Mucosa of descending colon (tissue), 3 donors: ENCODE data around the gene PAXIP1. TPM values are rescaled to one million over a fixed set of nuclear protein-coding genes. Genes with fewer than 3 reads are reported as not detected.

Experiments
- ATAC-seq: fragments of 200-7000 bp; cut with Tn5 transposase; one replicate; pipeline ENCODE4 v1.9.1; 2020; ENCODE audit warnings: mild to moderate bottlenecking, moderate library complexity
- DNase-seq, 3 donors: peaks; one replicate each; pipeline ENCODE4 v3.0.0-alpha.2; 2020
- H3K36me3 ChIP-seq: fragments of 200-600 bp; one replicate; pipeline ENCODE4 v1.8.0; 2021; ENCODE audit warnings: low read depth, mild to moderate bottlenecking
- H3K4me1 ChIP-seq: fragments of 200-600 bp; one replicate; pipeline ENCODE4 v1.8.0; 2021; ENCODE audit warnings: low read depth, mild to moderate bottlenecking
- H3K4me3 ChIP-seq: fragments of 200-600 bp; one replicate; pipeline ENCODE4 v1.8.0; 2021; ENCODE audit warnings: mild to moderate bottlenecking
- H3K9me3 ChIP-seq: fragments of 200-600 bp; one replicate; pipeline ENCODE4 v1.8.0; 2021; ENCODE audit warnings: mild to moderate bottlenecking
- intact Hi-C, 2 donors: fragments of 100-400 bp; cut with DNase I in 1 of 2; cut with micrococcal nuclease in 1 of 2; formaldehyde crosslinking; loops; one replicate each; pipeline versions ENCODE4 v1.11.0 to v1.11.1; 2022; cut with DNase I, micrococcal nuclease
- total RNA-seq, 3 donors: library from RNA; stranded (reverse); fragmentation: NEBNext Ultra II Directional in 2 of 3; extraction: Animal tissue kit (Norgen Biotek cat#: 25700) in 2 of 3; gene quantifications; one replicate each; pipeline versions ENCODE4 v1.2.1 to v1.2.4, GENCODE V29; 2021 to 2023
- TF ChIP-seq, protein P1 (sequence below): fragments of 200-600 bp; IDR thresholded peaks from one replicate; pipeline ENCODE4 v1.8.0; 2022; ENCODE audit warnings: antibody characterized with exemption, mild to moderate bottlenecking
- donor health status: DM: no; HTN: no; CAD: no; lungs with moderate emphysema.
- donor health status: DM: no; HTN: no; CAD: no.
- donor health status: DM: no; HTN: yes; CAD: no.

The PAXIP1 gene
- total RNA-seq, 3 donors from 2014 or later, result 11.2 to 15.9 (median 11.5) TPM

DNA sequence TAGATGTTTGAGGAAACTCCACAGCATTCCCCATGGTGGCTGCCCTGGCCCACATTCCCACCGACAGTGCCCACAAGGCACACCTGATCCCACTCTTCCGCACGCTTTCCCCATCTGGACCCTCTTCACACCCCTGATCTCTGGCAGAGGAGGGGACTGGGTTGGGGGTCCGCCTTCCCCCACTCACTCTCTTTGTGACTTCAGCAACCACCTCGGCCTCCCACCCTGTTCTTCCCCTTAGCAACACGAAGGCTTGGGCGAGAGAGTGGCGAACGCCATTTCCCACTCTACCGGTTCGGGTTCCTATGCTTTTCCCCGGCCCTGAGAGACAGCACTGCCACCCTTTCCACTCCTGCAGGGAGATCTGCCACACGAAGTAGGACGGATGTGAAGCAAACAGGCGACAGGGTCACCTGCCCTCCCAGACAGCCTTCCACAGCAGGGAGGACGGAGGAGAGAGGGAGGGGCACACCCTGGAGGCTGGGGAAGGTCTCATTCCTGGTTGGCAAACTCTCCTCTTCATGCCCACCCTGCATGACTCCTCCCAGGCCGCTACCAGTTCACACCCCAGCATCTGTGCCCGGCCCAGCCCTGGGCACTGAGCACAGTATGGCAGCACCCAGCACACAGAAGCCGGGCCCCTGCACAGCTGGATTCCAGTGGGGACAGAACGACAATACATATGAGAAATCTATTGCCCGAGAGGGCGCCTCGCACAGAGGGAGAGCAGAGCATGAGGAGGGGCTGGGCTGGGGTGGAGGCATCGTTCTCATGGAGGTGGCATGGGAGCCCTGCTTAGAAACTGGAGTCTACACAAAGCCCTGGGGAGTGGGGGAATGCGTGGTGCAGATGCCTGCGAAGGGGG lies 93.5 kb downstream of the PAXIP1 start:
- ATAC-seq (no peak), DNase-seq (no peak)
- peaks cover 7% of the 10 kb centered on the region for H3K4me1 ChIP-seq
- TF ChIP-seq, protein P1, sequence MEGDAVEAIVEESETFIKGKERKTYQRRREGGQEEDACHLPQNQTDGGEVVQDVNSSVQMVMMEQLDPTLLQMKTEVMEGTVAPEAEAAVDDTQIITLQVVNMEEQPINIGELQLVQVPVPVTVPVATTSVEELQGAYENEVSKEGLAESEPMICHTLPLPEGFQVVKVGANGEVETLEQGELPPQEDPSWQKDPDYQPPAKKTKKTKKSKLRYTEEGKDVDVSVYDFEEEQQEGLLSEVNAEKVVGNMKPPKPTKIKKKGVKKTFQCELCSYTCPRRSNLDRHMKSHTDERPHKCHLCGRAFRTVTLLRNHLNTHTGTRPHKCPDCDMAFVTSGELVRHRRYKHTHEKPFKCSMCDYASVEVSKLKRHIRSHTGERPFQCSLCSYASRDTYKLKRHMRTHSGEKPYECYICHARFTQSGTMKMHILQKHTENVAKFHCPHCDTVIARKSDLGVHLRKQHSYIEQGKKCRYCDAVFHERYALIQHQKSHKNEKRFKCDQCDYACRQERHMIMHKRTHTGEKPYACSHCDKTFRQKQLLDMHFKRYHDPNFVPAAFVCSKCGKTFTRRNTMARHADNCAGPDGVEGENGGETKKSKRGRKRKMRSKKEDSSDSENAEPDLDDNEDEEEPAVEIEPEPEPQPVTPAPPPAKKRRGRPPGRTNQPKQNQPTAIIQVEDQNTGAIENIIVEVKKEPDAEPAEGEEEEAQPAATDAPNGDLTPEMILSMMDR, result no peak
- intact Hi-C loops, result no loop called here
- no peaks in the 10 kb centered on the region for H3K36me3 ChIP-seq
- H3K4me3 ChIP-seq, result no peak overlapping the region
- peaks cover 10% of the 10 kb centered on the region for H3K9me3 ChIP-seq

DNA sequence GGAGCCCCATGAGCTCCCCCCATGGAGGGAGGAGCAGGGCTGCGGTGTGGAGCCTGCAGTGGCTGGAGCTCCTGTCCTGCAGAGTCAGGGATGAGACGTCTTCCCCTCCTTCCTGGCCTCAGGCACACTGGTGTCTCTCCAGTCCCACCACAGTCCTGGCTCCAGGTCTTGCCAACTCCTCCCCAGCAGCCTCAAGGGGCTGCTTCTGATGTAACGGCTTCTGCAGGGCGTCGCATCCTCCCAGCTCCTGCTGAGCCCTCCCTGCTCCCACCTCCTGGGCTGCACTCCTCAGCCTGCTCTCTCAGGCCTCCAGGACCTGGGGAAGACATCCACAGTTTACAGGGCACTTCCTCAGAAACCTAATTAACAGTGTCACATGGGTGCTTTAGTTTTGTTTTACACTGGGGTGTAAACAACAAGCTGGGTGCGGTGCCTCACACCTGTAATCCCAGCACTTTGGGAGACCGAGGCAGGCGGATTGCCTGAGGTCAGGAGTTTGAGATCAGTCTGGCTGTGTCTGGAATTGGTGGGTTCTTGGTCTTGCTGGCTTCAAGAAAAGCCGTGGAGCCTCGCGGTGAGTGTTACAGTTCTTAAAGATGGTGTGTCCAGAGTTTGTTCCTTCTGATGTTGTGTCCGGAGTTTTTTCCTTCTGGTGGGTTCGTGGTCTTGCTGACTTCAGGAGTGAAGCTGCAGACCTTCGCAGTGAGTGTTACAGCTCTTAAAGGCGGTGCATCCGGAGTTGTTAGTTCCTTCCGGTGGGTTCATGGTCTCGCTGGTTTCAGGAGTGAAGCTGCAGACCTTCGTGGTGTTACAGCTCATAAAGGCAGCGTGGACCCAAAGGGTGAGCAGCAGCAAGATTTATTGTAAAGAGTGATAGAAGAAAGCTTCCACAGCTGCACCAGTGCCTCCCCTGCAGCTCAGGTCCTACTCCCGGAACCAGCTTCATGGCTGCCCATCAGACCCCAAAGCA lies 95.0 kb downstream of the PAXIP1 start:
- peaks cover 10% of the 10 kb centered on the region for H3K9me3 ChIP-seq
- TF ChIP-seq, protein P1, result no peak
- ATAC-seq (no peak), DNase-seq (no peak)
- H3K36me3 ChIP-seq, result no peaks in the 10 kb centered on the region
- H3K4me3 ChIP-seq, result no peak overlapping the region
- H3K4me1 ChIP-seq, result no peaks in the 10 kb centered on the region
- intact Hi-C loops, result no loop called here

DNA sequence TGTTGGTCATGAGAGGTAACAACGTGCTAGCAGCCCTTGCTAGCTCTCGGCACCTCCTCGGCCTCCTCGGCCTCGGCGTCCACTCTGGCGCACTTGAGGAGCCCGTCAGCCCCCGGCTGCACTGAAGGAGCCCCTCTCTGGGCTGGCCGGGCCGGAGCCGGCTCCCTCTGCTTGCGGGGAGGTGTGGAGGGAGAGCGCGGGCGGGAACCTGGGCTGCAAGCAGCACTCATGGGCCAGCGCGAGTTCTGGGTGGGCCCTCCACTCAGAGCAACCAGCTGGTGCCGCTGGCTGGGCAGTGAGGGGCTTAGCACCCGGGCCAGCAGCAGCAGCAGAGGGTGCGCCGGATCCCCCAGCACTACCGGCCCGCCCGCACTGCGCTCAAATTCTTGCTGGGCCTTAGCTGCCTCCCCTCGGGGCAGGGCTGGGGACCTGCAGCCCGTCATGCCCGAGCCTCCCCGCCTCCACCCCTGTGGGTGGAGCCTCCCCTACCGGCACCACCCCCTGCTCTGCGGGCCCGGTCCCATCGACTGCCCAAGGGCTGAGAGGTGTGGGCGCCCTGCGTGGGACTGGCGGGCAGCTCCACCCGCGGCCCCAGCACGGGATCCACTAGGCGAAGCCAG lies 96.1 kb downstream of the PAXIP1 start:
- ATAC-seq (no peak), DNase-seq (no peak)
- Histone ChIP-seq H3K4me1 (no peaks in the 10 kb centered on the region), H3K9me3 (peaks cover 10% of the 10 kb centered on the region), H3K36me3 (no peaks in the 10 kb centered on the region), H3K4me3 (no peak overlapping the region)
- intact Hi-C loops, result no loop called here
- TF ChIP-seq, protein P1, result no peak

DNA sequence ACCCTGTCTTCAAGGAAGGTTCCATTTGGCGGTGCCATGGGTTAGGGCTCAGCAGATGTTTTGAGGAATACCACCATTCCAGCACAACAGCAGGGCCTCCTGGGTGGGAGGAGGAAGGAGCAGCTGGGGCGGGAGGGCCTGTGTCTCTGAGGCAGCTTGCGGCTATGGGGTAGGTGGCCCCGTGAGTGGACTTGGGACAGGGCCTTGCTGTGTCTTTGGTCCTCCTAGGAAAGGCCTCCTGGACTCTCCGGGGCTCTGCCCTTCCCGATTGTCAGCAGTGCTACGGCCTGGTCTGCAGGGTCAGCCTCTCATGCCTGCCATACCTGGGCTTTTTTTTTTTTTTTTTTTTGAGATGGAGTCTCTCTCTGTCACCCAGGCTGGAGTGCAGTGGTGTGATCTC lies 96.7 kb downstream of the PAXIP1 start:
- ATAC-seq (no peak), DNase-seq (no peak)
- Histone ChIP-seq H3K36me3 (no peaks in the 10 kb centered on the region), H3K4me3 (no peak overlapping the region), H3K4me1 (no peaks in the 10 kb centered on the region), H3K9me3 (peaks cover 8% of the 10 kb centered on the region)
- intact Hi-C loops, result no loop called here
- TF ChIP-seq, protein P1, result no peak

DNA sequence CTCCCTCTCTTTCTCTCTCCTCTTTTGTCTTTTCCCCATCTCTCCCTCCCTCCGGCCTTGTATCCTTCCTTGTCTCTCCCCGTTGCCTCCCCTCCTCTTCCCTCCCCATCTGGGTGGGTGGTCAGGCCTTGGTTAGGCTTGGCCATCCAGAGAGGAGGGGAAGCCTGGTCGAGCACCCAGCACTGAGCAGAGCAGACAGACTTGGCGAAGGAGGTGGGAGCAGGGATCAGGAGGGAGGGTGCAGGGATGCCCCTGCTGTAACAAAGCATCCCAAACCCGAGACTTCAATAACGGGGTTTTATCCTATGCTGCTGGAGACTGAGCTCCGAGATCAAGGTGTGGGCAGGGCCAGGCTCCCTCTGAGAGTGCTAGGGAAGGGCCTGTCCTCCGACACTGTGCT lies 97.3 kb downstream of the PAXIP1 start:
- no peak overlapping the region for H3K4me3 ChIP-seq
- no peaks in the 10 kb centered on the region for H3K36me3 ChIP-seq
- intact Hi-C loops, result no loop called here
- DNase-seq (no peak), ATAC-seq (no peak)
- TF ChIP-seq, protein P1, result no peak
- no peaks in the 10 kb centered on the region for H3K4me1 ChIP-seq
- H3K9me3 ChIP-seq, result peaks cover 2% of the 10 kb centered on the region
